ENCODE results near the gene ELP2.
"Not testable (repeated sequence)": the region's sequence is repeated elsewhere in the genome, so short reads cannot be mapped to it uniquely, and the experiment has no call there.

ELP2 gene

DNA sequence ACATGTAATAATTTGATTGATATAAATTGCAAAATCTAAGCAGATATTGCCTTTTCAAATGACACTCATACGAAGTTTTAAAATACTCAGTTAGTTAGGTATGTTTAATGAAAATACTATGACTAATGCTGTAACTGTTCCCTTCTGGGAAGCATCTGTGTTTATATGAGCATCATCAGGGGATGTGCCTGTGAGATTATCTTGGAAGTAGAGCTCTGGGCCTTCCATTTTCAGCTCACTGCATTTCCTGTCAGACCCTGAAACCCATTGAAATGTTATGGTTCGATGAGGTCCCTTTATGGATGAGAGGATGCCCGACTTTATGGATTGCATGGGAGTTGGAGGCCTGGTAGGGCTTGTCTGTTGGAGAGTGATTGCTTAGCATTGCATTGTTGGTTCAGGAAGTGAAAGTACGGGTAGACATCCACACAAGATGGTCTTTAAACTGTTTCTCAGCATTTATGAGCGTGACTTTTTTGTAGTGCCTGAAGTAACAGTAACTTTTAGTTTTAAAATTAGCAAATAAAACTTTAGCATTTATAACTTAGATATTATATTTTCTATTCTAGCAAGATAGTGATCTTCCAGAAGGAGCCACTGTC lies 28.7 kb downstream of the ELP2 start:
- DNase-seq (ENCODE audit: low read depth in 3 of 3) = no peak

DNA sequence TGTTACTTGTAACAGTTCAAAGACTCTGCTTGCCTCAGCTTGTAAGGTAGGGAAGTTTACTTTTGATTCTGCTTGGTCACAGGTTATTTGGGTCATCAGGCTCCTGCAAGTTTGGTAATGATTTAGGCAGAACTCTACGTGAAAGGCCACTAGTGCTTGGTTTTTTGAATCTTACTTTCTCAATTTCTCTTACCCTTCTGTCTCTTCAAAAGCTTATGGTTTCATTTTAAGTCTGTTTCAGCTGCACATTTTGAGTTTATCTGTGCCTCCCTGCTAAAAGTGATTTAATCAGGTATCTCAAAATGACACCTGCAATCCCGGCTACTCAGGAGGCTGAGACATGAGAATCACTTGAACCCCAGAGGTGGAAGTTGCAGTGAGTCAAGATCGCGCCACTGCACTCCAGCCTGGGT lies 31.3 kb downstream of the ELP2 start:
- DNase-seq (ENCODE audit: low read depth in 3 of 3) = no peak

DNA sequence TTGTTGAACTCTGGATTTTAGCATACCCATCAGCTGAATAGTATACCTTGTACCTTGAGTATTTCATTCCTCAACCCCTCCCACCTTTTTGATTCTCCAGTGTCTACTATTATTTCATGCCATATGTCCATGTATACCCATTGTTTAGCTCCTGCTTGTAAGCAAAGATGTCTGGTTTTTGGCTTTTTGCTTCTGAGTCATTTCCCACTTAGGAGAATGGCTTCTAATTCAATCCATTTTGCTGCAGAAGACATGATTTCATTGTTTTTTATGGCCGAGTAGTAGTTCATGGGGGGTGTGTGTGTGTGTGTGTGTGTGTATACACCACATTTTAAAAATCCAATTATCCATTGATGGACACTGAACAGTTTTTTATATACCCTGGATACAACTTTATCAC lies 33.3 kb downstream of the ELP2 start:
- DNase-seq (ENCODE audit: low read depth in 3 of 3) = no peak

DNA sequence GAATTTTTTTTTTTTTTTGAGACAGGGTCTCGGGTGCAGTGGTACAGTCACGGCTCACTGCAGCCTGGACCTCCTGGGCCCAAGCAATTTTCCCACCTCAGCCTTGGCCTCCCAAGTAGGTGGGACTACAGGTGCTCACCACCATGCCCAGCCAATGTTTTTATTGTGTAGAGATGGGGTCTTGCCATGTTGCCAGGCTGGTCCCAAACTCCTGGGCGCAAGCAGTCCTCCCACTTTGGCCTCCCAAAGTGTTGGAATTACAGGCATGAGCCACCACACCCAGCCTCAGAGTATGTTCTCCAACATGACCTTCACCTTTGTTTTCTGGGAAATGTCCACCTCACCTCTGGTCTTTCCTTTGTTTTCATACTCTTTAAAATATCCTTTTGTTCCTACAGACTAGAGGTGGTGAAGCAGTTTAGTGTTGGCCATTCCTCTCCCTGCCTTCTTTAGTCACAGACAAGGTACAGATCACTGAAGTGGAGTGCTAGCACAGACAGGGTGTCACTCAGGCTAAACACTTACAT lies 38.1 kb downstream of the ELP2 start:
- DNase-seq (ENCODE audit: low read depth in 3 of 3) = no peak

- not testable (repeated sequence) for DNase-seq (ENCODE audit: low read depth in 3 of 3)
Measured at GRCh38 chr18:36168296-36168695, 38.6 kb downstream of the ELP2 start.

DNA sequence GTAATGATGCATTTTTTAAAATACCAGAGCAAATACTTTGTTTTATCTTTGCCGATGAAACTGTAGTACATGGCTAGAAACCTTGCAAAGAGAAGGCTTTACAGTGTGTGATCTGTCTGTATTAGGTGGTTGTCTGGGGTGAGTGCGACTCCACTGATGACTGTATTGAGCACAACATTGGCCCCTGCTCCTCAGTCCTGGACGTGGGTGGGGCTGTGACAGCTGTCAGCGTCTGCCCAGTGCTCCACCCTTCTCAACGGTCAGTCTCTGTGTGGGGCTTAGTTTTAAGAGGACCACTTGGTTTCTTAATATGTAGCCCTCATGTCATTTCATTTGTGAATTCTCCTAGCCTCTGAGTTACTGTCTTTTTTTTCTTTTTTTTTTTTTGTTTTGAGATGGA lies 40.2 kb downstream of the ELP2 start:
- DNase-seq (ENCODE audit: low read depth in 3 of 3) = no peak

GRCh38 chr18:36175481-36175880 lies 45.8 kb downstream of the ELP2 start:
- no peak for DNase-seq (ENCODE audit: low read depth in 3 of 3)

- DNase-seq (ENCODE audit: low read depth in 3 of 3) = no peak
Measured at GRCh38 chr18:36176177-36176584, 46.5 kb downstream of the ELP2 start.

DNA sequence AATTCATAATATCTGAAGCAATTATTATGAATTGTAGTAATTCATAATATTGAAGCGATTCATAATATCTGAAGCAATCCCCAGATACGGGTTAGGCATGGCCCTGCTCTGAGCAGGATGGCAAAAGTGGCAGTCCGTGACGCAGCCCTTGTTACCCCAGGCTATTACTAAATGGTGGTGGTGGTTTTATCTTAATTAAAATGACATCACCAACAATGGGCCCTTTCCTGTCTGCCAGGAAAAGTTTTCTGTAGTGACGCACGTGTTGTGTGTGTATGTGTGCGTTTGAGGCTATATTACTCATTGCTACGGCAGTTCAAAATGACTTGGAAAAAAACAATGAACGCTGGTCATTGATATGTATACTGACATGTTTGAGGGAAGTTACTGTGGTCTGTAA lies 47.0 kb downstream of the ELP2 start:
- no peak for DNase-seq (ENCODE audit: low read depth in 3 of 3)

GRCh38 chr18:36177913-36178312 lies 48.2 kb downstream of the ELP2 start:
- no peak for DNase-seq (ENCODE audit: low read depth in 3 of 3)

DNA sequence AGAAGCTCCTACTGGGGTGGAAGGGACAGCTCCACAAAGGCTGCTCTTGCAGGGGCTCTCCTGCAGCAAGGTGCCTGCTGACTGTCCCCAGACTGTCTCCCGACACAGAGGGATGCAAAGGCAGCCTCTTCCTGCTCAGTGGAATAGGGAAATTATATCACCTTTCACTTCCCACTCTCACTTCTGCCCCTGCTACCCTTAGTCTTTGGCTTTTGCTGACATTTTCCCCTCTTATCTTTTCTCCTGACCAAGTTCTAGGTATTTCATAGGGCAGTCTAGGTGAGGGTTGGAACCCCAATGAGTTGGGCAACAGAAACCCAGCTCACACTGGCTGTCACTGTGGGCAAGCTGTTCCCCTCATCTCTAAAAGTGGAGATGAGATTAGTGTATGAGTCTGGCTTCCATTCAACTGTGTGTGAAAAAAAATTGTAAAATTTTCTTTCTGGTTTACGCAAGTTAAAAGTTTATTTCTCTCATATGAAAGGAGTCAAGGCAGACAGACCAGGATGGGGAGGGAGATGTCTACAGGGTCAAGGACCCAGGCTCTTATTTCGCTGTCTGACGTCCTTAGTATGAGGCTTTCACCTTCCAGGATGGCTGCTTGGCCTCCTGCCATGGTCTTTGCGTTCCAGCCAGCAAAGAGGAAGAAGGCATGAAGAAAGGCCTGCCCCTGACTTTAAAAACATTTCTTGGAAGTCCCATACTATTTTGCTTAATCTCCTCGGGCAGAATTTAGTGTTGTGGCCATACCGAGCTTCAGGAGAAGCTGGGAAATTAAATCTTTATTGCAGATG lies 50.1 kb downstream of the ELP2 start:
- no peak for DNase-seq (ENCODE audit: low read depth in 3 of 3)

GRCh38 chr18:36181441-36181840 lies 51.7 kb downstream of the ELP2 start:
- no peak for DNase-seq (ENCODE audit: low read depth in 3 of 3)

GRCh38 chr18:36181898-36182506 lies 52.3 kb downstream of the ELP2 start:
- no peak for DNase-seq (ENCODE audit: low read depth in 3 of 3)

DNA sequence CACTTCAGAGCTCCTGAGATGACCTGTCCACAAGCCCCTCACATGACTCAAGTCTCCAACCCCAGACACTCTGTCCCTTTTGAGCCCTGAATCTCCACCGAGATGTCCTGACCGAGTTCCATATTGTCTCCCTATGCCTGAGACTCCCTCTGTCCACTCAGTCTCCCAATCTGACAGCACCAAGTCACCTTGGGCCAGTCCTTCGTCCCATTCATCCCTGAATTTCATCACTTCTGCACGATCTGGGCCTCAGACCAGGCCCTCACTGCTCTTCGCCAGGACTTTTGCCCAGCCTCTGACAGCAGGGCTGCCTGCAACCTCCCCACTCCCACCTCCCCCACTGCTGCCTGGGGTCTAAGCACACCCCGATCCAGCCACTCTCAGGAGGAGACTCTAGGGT lies 53.3 kb downstream of the ELP2 start:
- no peak for DNase-seq (ENCODE audit: low read depth in 3 of 3)

DNA sequence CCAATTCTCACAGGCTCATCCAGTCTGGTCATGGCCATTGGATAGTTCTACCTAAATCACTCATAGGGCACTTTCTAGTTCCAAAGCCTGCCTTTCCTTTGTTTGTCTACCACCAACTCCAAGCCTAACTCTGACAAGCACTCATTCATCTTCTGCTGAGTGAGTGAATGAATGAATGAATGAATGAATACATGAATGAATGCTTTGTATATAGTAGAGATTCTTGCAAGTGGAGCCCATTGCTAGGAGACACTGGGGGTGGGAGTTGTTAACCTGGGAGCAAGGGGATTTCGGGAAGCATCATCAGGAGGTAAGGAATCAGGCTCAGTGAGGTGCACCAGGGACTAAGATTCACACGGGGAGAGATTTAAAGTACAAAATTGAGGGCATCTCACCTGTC lies 54.3 kb downstream of the ELP2 start:
- DNase-seq (ENCODE audit: low read depth in 3 of 3) = no peak

DNA sequence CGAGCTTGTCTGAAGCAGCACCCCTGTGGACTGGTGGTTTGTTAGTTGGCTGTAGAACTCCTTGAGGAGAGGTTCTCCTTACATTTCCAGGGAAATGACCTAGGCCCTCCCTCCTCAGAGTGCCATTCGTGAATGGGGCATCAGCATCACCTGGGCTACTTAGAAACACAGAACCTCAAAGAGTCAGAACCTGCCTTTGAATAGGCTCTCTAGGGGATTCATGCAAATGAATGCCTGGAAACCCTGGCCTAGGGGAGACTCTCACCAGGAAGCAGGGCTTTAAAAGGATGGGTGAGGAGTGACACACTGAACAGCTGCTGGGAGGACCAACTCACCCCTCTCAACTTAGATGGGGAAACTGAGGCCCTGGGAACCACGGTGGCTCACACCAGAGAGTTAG lies 55.5 kb downstream of the ELP2 start:
- DNase-seq (ENCODE audit: low read depth in 3 of 3) = no peak

- no peak for DNase-seq (ENCODE audit: low read depth in 3 of 3)
Measured at GRCh38 chr18:36185901-36186460, 56.3 kb downstream of the ELP2 start.

GRCh38 chr18:36186461-36187192 lies 56.9 kb downstream of the ELP2 start:
- DNase-seq (ENCODE audit: low read depth in 3 of 3) = no peak

- DNase-seq (ENCODE audit: low read depth in 3 of 3) = no peak
Measured at GRCh38 chr18:36187193-36187825, 57.6 kb downstream of the ELP2 start, which contains the start of gene MOCOS. Gene MOCOS, plus strand, starts transcription at chr18:36187497. Its CDS starts 43 bp downstream, at chr18:36187540.

GRCh38 chr18:36187826-36188721 lies 58.4 kb downstream of the ELP2 start:
- DNase-seq (ENCODE audit: low read depth in 3 of 3) = no peak

All from stimulated activated CD4-positive, alpha-beta T cell treated with anti-CD3 and anti-CD28 coated beads, TNF-alpha, amount 100 ng/mL, for 48 hours (primary cell).